T-helper 1 cell treated with Interleukin-12 subunit alpha and Interleukin-12 subunit beta and Interleukin-4 antibody, amounts not matched to agents 30 μg/mL and 1 μg/mL, for 36 hours (primary cell): Measurements from ENCODE around the gene MYT1.
"Not testable (repeated sequence)": the region's sequence is repeated elsewhere in the genome, so short reads cannot be mapped to it uniquely, and the experiment has no call there.

Experiments
- H3K27ac Mint-ChIP-seq: one replicate; pipeline ENCODE4 v1.8.0; 2021; ENCODE audit warnings: mild to moderate bottlenecking, mixed read lengths
- H3K27me3 Mint-ChIP-seq: one replicate; pipeline ENCODE4 v1.8.0; 2021; ENCODE audit warnings: low read depth, mixed read lengths
- H3K36me3 Mint-ChIP-seq: one replicate; pipeline ENCODE4 v1.8.0; 2021; ENCODE audit warnings: low read depth, mixed read lengths
- H3K4me1 Mint-ChIP-seq: one replicate; pipeline ENCODE4 v1.8.0; 2021; ENCODE audit warnings: low read depth, mixed read lengths
- H3K4me3 Mint-ChIP-seq: one replicate; pipeline ENCODE4 v1.8.0; 2021; ENCODE audit warnings: mild to moderate bottlenecking, moderate library complexity, mixed read lengths
- H3K9me3 Mint-ChIP-seq: one replicate; pipeline ENCODE4 v1.8.0; 2021; ENCODE audit warnings: mixed read lengths

The MYT1 gene

DNA sequence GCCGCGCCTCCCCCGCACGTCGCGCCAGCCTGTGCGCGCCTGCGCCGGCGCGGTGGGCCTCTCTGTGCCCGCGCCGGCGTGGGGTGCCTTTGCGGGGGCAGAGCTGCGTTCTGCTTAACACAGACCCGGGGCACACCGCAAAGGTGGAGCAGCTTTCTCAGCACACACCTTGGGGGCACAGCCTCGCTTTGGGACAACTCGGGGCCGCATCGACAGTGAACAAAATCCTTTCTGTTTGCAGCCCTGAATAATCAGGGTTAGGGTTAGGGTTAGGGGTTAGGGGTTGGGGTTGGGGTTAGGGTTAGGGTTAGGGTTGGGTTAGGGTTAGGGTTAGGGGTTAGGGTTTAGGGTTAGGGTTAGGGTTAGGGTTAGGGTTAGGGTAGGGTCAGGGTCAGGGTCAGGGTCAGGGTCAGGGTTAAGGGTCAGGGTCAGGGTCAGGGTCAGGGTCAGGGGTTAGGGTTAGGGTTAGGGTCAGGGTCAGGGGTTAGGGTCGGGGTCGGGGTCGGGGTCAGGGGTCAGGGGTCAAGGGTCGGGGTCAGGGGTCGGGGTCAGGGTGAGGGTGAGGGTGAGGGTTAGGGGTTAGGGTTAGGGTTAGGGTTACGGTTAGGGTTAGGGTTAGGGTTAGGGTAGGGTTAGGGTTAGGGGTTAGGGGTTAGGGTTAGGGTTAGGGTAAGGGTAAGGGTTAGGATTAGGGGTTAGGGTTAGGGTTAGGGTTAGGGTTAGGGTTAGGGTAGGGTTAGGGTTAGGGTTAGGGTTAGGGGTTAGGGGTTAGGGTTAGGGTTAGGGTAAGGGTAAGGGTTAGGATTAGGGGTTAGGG lies 122.4 kb downstream of the MYT1 start:
- H3K27ac Mint-ChIP-seq, H3K27me3 Mint-ChIP-seq, H3K4me3 Mint-ChIP-seq, H3K36me3 Mint-ChIP-seq, H3K9me3 Mint-ChIP-seq, H3K4me1 Mint-ChIP-seq: not testable (repeated sequence)

DNA sequence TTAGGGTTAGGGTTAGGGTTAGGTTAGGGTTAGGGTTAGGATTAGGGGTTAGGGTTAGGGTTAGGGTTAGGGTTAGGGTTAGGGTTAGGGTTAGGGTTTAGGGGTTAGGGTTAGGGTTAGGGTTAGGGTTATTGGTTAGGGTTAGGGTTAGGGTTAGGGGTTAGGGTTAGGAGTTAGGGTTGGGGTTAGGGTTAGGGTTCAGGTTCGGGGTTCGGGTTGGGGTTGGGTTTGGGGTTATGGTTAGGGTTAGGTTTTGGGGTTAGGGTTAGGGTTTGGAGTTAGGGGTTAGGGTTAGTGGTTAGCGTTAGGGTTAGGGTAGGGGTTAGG lies 123.0 kb downstream of the MYT1 start:
- not testable (repeated sequence) for H3K4me3 Mint-ChIP-seq, H3K9me3 Mint-ChIP-seq, H3K36me3 Mint-ChIP-seq, H3K4me1 Mint-ChIP-seq, H3K27me3 Mint-ChIP-seq, H3K27ac Mint-ChIP-seq
